Endothelial cell of umbilical vein (primary cell): Measurements from ENCODE around the gene NUDT6. TPM values are rescaled to one million over a fixed set of nuclear protein-coding genes. Genes with fewer than 3 reads are reported as not detected.
A peak's percentile ranks its signal among the peaks of the same experiment; 100 is the strongest.

Experiments used
- BruUV-seq: library from RNA; stranded (reverse); fragments of 400-500 nt; replicated peaks from 2 replicates; lab custom pipeline; 2021; lab: Mats Ljungman, UMichigan
- CTCF ChIA-PET: fragments of 300-600, 350-600 bp; sonication (Branson Sonifier 250); formaldehyde crosslinking; loops from one replicate; lab custom pipeline; 2021; ENCODE audit warnings: antibody characterized with exemption, inconsistent platforms; lab: Charles Lee
- POLR2A ChIA-PET: fragments of 300-600, 350-600 bp; sonication (Branson Sonifier 250); formaldehyde crosslinking; loops from one replicate; lab custom pipeline; 2021; ENCODE audit warnings: antibody characterized with exemption, inconsistent platforms; lab: Charles Lee
- DNase-seq: peaks from one replicate; pipeline ENCODE4 v3.0.0-alpha.2; 2011; ENCODE audit warnings: low read depth, low spot score
- FAIRE-seq: peaks from 2 replicates; lab custom pipeline; 2011; peaks lifted over from hg19 to GRCh38; lab: Jason Lieb, UNC
- H2AFZ ChIP-seq: 2 replicates; pipeline ENCODE4 v1.6.0; 2012; ENCODE audit warnings: low read depth, low read length, control low read depth, inconsistent platforms
- H3K27ac ChIP-seq: 2 replicates; pipeline ENCODE4 v1.5.1; 2011; ENCODE audit warnings: low read depth, mild to moderate bottlenecking, control low read depth, low read length, moderate library complexity; ENCODE audit not compliant: insufficient read depth
- H3K27me3 ChIP-seq, 2 experiments: 2 replicates each; pipeline versions ENCODE4 v1.6.0 to v1.6.1; 2011; ENCODE audit warnings: low read length in 2 of 2, mixed read lengths in 1 of 2; ENCODE audit not compliant: control insufficient read depth in 2 of 2, insufficient read depth in 2 of 2
- H3K36me3 ChIP-seq, 2 experiments: 2 replicates in 1 of 2; 3 replicates in 1 of 2; pipeline ENCODE4 v1.5.1; 2011; ENCODE audit warnings: low read length in 2 of 2, mild to moderate bottlenecking in 1 of 2, moderate library complexity in 1 of 2; ENCODE audit not compliant: control insufficient read depth in 2 of 2, insufficient read depth in 2 of 2; ENCODE audit errors: extremely low read depth in 1 of 2
- H3K4me1 ChIP-seq: 3 replicates; pipeline ENCODE4 v1.5.1; 2011; ENCODE audit warnings: mild to moderate bottlenecking, low read length; ENCODE audit not compliant: control insufficient read depth, insufficient read depth; ENCODE audit errors: extremely low read depth
- H3K4me2 ChIP-seq: 2 replicates; pipeline ENCODE4 v1.6.1; 2011; ENCODE audit warnings: low read length, control low read depth, mixed read lengths; ENCODE audit not compliant: insufficient read depth
- H3K4me3 ChIP-seq, 3 experiments: fragments of 200-600 bp in 1 of 3; sonication (generic), shearing (Covaris generic) in 1 of 3; replicated peaks in 1 of 3; 2 replicates each; pipeline ENCODE4 v1.5.1; 2011 to 2016; ENCODE audit warnings: control low read depth in 3 of 3, low read length in 3 of 3, mild to moderate bottlenecking in 2 of 3, inconsistent platforms in 1 of 3, low read depth in 1 of 3, moderate library complexity in 1 of 3; ENCODE audit not compliant: insufficient read depth in 1 of 3
- H3K79me2 ChIP-seq: 2 replicates; pipeline ENCODE4 v1.6.0; 2012; ENCODE audit warnings: low read length, inconsistent platforms; ENCODE audit not compliant: control insufficient read depth, insufficient read depth
- H3K9ac ChIP-seq: replicated peaks from 2 replicates; pipeline ENCODE3; 2011; ENCODE audit warnings: low read length, control low read depth; ENCODE audit not compliant: insufficient read depth; ENCODE audit errors: extremely low read depth
- H3K9me1 ChIP-seq: replicated peaks from 3 replicates; pipeline ENCODE4 v1.6.0; 2011; ENCODE audit warnings: mild to moderate bottlenecking, low read length; ENCODE audit not compliant: control insufficient read depth, insufficient read depth; ENCODE audit errors: extremely low read depth
- H3K9me3 ChIP-seq: replicated peaks from 2 replicates; pipeline ENCODE4 v1.5.1; 2012; ENCODE audit warnings: low read length, inconsistent platforms; ENCODE audit not compliant: control insufficient read depth, insufficient read depth
- H4K20me1 ChIP-seq: replicated peaks from 2 replicates; pipeline ENCODE3; 2011; ENCODE audit warnings: mild to moderate bottlenecking, low read length; ENCODE audit not compliant: control insufficient read depth, insufficient read depth; ENCODE audit errors: extremely low read depth
- EZH2 ChIP-seq: IDR thresholded peaks from 2 replicates; pipeline ENCODE4 v1.6.1; 2012; ENCODE audit warnings: borderline replicate concordance, low read depth, mild to moderate bottlenecking, moderate library complexity, low read length, inconsistent platforms; ENCODE audit not compliant: severe bottlenecking
- FOS ChIP-seq: IDR thresholded peaks from 2 replicates; pipeline ENCODE4 v1.6.1; 2011; ENCODE audit warnings: mild to moderate bottlenecking, low read length, moderate library complexity, borderline replicate concordance; ENCODE audit not compliant: insufficient read depth
- GATA2 ChIP-seq: IDR thresholded peaks from 2 replicates; pipeline ENCODE4 v1.7.0; 2011; ENCODE audit warnings: low read depth, mild to moderate bottlenecking, moderate library complexity, mixed read lengths, low read length; ENCODE audit not compliant: insufficient read length, insufficient read depth
- JUN ChIP-seq: IDR thresholded peaks from 2 replicates; pipeline ENCODE4 v1.6.1; 2011; ENCODE audit warnings: borderline replicate concordance, low read depth; ENCODE audit not compliant: insufficient read length, insufficient read depth
- MYC ChIP-seq: IDR thresholded peaks from one replicate; pipeline ENCODE4 v1.6.1; 2011; ENCODE audit warnings: mild to moderate bottlenecking, low read depth, low read length
- POLR2A ChIP-seq: IDR thresholded peaks from 2 replicates; pipeline ENCODE4 v1.6.1; 2012; ENCODE audit warnings: low read depth, mild to moderate bottlenecking, control low read depth, low read length
- dilution Hi-C: fragments of 300-500 bp; cut with MboI; formaldehyde crosslinking; loops from one replicate; pipeline ENCODE4 v1.15.0; 2019; ENCODE audit warnings: low sequenced_read_pairs; ENCODE audit not compliant: extremely low pct_ligation_motif_present
- intact Hi-C: fragments of 100-400 bp; cut with micrococcal nuclease; formaldehyde crosslinking; loops from one replicate; pipeline ENCODE4 v1.10.0; 2022
- polyA plus RNA-seq, 4 experiments: library from polyadenylated mRNA; depleted of rRNA in 3 of 4; stranded (reverse) in 3 of 4; unstranded in 1 of 4; fragments of >200 nt; gene quantifications; 2 replicates each; pipeline versions ENCODE4 v1.2.1 to v1.2.3, GENCODE V29; 2011 to 2012; ENCODE audit warnings: missing spikeins in 1 of 4
- total RNA-seq: library from RNA; stranded (reverse); gene quantifications from 2 replicates; pipeline ENCODE4 v1.2.3, GENCODE V29; 2021
- TF ChIP-seq, protein P1 (sequence below), 2 donors: IDR thresholded peaks; 1 replicate in 1 of 2; 2 replicates in 1 of 2; pipeline ENCODE4 v1.5.1; 2011; ENCODE audit warnings: low read length in 2 of 2, mild to moderate bottlenecking in 2 of 2, moderate library complexity in 2 of 2, control low read depth in 1 of 2, inconsistent platforms in 1 of 2, low read depth in 1 of 2; ENCODE audit not compliant: insufficient read depth in 1 of 2; ENCODE audit errors: extremely low read depth in 1 of 2
- TF ChIP-seq, protein P2 (sequence below): IDR thresholded peaks from 2 replicates; pipeline ENCODE4 v1.6.1; 2011; ENCODE audit not compliant: insufficient read depth, insufficient read length

NUDT6 gene
- total and polyA plus RNA-seq, 2 donors (not counting 3 experiments of a cell fraction or from before 2014, with no cell fraction given) = 5.1 to 5.4 TPM

DNA sequence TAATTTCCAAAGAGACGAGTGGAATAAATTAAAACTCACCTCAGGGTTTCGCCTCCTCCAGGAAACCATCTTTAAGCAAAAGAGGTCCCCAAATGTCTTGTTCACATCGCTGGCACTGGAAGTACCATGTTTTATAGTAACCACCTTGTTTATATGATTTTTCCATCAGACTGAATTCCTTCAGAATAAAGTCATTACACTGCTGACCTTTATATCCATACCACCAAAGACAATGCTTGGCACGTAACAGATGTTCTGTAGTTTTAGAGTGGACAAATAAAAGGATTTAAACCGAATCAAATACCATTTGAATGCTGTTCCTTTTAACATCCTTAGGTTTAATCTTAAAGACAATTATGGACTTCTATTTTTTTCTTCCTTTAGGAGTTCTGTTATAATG is 4.7 kb downstream of the NUDT6 start:
- Histone ChIP-seq H3K9me1 (no peaks in the 10 kb centered on the region), H3K9me3 (no peaks in the 10 kb centered on the region), H3K27me3 (no peaks in the 10 kb centered on the region), H3K4me3 (no peak overlapping the region), H3K79me2 (no peaks in the 10 kb centered on the region), H3K9ac (no peak overlapping the region), H2AFZ (peak overlapping the region; percentile 50), H3K4me1 (peaks cover 10% of the 10 kb centered on the region), H3K27ac (peak overlapping the region; percentile 40), H3K4me2 (no peak overlapping the region), H4K20me1 (no peaks in the 10 kb centered on the region), H3K36me3 (no peaks in the 10 kb centered on the region)
- dilution Hi-C loops = loop anchor here (25.0 kb wide), 1 partner anchor 155 kb away; no protein-coding TSS in a partner anchor
- intact Hi-C loops = no loop called here
- TF ChIP-seq JUN (peak; percentile 68), POLR2A (no peak)
- no TSS peak for BruUV-seq
- ChIA-PET CTCF (interaction anchor here (0.7 to 1.9 kb wide), 2 partner anchors 153 to 160 kb away, joined by 3 to 5 read pairs; no protein-coding TSS in a partner anchor), POLR2A (no interaction called here)
- DNase-seq (peak; percentile 85), FAIRE-seq (no peak)

DNA sequence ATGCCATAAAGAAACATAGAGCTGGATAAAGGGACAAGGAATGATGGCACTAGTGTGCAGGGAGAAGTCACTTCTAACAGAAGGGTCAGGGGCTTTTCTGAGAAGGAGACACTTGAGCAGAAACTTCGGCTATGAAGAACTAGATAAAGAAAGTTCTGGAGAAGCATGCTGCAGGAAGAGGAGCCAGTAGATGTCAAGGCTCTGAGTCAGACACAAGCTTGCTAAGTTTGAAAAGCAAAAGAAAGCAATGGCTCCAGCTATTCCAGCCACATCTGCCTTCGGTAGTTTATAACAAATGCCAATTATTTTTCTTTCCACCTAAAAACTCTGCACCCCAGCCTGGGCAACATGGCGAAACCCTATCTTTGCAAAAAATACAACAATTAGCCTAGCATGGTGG is 7.5 kb downstream of the NUDT6 start:
- Histone ChIP-seq H3K36me3 (no peaks in the 10 kb centered on the region), H3K79me2 (no peaks in the 10 kb centered on the region), H3K9me1 (no peaks in the 10 kb centered on the region), H3K4me1 (peaks cover 4% of the 10 kb centered on the region), H3K4me2 (no peak overlapping the region), H3K4me3 (no peak overlapping the region), H3K27ac (no peak overlapping the region), H3K27me3 (no peaks in the 10 kb centered on the region), H4K20me1 (no peaks in the 10 kb centered on the region), H3K9ac (no peak overlapping the region), H3K9me3 (no peaks in the 10 kb centered on the region), H2AFZ (peak overlapping the region; percentile 70)
- BruUV-seq = no TSS peak
- ChIA-PET POLR2A (no interaction called here), CTCF (interaction anchor here (0.8 to 5.2 kb wide), 36 partner anchors 8 to 1406 kb away, joined by 3 to 183 read pairs (median 5); partner anchors contain the start of genes BBS12 and NUDT6)
- DNase-seq (no peak), FAIRE-seq (peak; percentile 52)
- intact Hi-C loops (loop anchor here (1.0 kb wide), 5 partner anchors 88 to 313 kb away; partner anchors contain the start of gene BBS12), dilution Hi-C loops (loop anchor here (25.0 kb wide), 1 partner anchor 153 kb away; no protein-coding TSS in a partner anchor)
- TF ChIP-seq GATA2 (no peak), EZH2 (no peak), POLR2A (no peak), FOS (no peak), JUN (no peak), MYC (no peak)
- TF ChIP-seq, protein P1, sequence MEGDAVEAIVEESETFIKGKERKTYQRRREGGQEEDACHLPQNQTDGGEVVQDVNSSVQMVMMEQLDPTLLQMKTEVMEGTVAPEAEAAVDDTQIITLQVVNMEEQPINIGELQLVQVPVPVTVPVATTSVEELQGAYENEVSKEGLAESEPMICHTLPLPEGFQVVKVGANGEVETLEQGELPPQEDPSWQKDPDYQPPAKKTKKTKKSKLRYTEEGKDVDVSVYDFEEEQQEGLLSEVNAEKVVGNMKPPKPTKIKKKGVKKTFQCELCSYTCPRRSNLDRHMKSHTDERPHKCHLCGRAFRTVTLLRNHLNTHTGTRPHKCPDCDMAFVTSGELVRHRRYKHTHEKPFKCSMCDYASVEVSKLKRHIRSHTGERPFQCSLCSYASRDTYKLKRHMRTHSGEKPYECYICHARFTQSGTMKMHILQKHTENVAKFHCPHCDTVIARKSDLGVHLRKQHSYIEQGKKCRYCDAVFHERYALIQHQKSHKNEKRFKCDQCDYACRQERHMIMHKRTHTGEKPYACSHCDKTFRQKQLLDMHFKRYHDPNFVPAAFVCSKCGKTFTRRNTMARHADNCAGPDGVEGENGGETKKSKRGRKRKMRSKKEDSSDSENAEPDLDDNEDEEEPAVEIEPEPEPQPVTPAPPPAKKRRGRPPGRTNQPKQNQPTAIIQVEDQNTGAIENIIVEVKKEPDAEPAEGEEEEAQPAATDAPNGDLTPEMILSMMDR (IDR thresholded peaks at IDR 0.05; ENCODE audit: extremely low read depth in 1 of 2, insufficient read depth in 1 of 2, low read depth in 1 of 2, low read length in 2 of 2) = no peak
- TF ChIP-seq, protein P2, sequence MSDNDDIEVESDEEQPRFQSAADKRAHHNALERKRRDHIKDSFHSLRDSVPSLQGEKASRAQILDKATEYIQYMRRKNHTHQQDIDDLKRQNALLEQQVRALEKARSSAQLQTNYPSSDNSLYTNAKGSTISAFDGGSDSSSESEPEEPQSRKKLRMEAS = no peak
